T-helper 2 cell treated with Interferon-gamma antibody and Interleukin-4, amounts not matched to agents 5 μg/mL and 100 μg/mL, for 36 hours (primary cell): Measurements from ENCODE around the gene EPS8L3.
A peak's percentile ranks its signal among the peaks of the same experiment; 100 is the strongest.
"Not testable (repeated sequence)": the region's sequence is repeated elsewhere in the genome, so short reads cannot be mapped to it uniquely, and the experiment has no call there.

ENCODE experiments used
- DNase-seq: peaks from one replicate; pipeline ENCODE4 v3.0.0; 2021; ENCODE audit warnings: low spot score
- H3K27ac Mint-ChIP-seq: one replicate; pipeline ENCODE4 v1.8.0; 2021; ENCODE audit warnings: mild to moderate bottlenecking, mixed read lengths
- H3K27me3 Mint-ChIP-seq: one replicate; pipeline ENCODE4 v1.8.0; 2021; ENCODE audit warnings: low read depth, mixed read lengths
- H3K36me3 Mint-ChIP-seq: one replicate; pipeline ENCODE4 v1.8.0; 2021; ENCODE audit warnings: low read depth, mixed read lengths
- H3K4me1 Mint-ChIP-seq: one replicate; pipeline ENCODE4 v1.8.0; 2021; ENCODE audit warnings: low read depth, mixed read lengths
- H3K4me3 Mint-ChIP-seq: one replicate; pipeline ENCODE4 v1.8.0; 2022; ENCODE audit warnings: mild to moderate bottlenecking, moderate library complexity, mixed read lengths
- H3K9me3 Mint-ChIP-seq: one replicate; pipeline ENCODE4 v1.8.0; 2021; ENCODE audit warnings: mixed read lengths

The EPS8L3 gene

GRCh38 chr1:109801791-109802135, 38.0 kb upstream of the EPS8L3 start:
- no peak for DNase-seq
- H3K4me1 Mint-ChIP-seq = peaks cover 75% of the 10 kb centered on the region
- no peaks in the 10 kb centered on the region for H3K9me3 Mint-ChIP-seq
- peak overlapping the region; percentile 74 for H3K4me3 Mint-ChIP-seq
- peaks cover 6% of the 10 kb centered on the region for H3K36me3 Mint-ChIP-seq
- no peaks in the 10 kb centered on the region for H3K27me3 Mint-ChIP-seq
- peak overlapping the region; percentile 93 for H3K27ac Mint-ChIP-seq

DNA sequence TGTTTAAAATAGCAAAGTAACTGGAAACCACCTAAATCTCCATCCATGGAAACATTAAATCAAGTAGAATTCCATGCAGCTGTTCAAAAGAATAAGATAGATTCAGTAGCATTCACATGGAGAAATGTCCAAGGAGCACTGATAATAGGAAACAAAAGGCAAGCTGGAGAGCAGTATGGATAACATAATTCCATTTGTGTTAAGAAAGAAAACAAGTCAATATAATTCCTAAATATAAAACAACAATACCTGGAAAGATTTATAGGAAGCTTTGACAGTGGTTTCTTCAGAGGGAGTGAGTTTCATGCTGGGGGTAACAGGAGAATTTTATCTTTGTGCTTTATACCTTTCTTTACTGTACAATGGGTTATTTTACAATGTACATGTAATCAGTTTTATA, 36.6 kb upstream of the EPS8L3 start:
- DNase-seq = no peak
- Mint-ChIP-seq H3K4me3 (no peak overlapping the region), H3K27ac (peak overlapping the region; percentile 81), H3K36me3 (peaks cover 8% of the 10 kb centered on the region), H3K9me3 (no peaks in the 10 kb centered on the region), H3K4me1 (peaks cover 75% of the 10 kb centered on the region), H3K27me3 (no peaks in the 10 kb centered on the region)

GRCh38 chr1:109799445-109799844, 35.7 kb upstream of the EPS8L3 start:
- Mint-ChIP-seq H3K36me3 (peaks cover 8% of the 10 kb centered on the region), H3K9me3 (no peaks in the 10 kb centered on the region), H3K4me1 (peaks cover 76% of the 10 kb centered on the region), H3K27me3 (no peaks in the 10 kb centered on the region), H3K27ac (peak overlapping the region; percentile 83), H3K4me3 (peak overlapping the region; percentile 42)
- no peak for DNase-seq

GRCh38 chr1:109797303-109797595, 33.5 kb upstream of the EPS8L3 start:
- not testable (repeated sequence) for DNase-seq, H3K27me3 Mint-ChIP-seq, H3K9me3 Mint-ChIP-seq, H3K36me3 Mint-ChIP-seq
- Mint-ChIP-seq H3K27ac (peak overlapping the region; percentile 95), H3K4me3 (peak overlapping the region; percentile 53), H3K4me1 (peaks cover 67% of the 10 kb centered on the region)

- H3K4me3 Mint-ChIP-seq = peak overlapping the region; percentile 53
- DNase-seq = peak; percentile 24
- peaks cover 61% of the 10 kb centered on the region for H3K4me1 Mint-ChIP-seq
- peaks cover 8% of the 10 kb centered on the region for H3K36me3 Mint-ChIP-seq
- H3K9me3 Mint-ChIP-seq = no peaks in the 10 kb centered on the region
- H3K27ac Mint-ChIP-seq = peak overlapping the region; percentile 95
- H3K27me3 Mint-ChIP-seq = no peaks in the 10 kb centered on the region
Observed at GRCh38 chr1:109796484-109797302, 33.0 kb upstream of the EPS8L3 start.

GRCh38 chr1:109794319-109795132, 30.8 kb upstream of the EPS8L3 start:
- peaks cover 65% of the 10 kb centered on the region for H3K4me1 Mint-ChIP-seq
- no peaks in the 10 kb centered on the region for H3K9me3 Mint-ChIP-seq
- H3K36me3 Mint-ChIP-seq = peaks cover 5% of the 10 kb centered on the region
- H3K4me3 Mint-ChIP-seq = no peak overlapping the region
- H3K27ac Mint-ChIP-seq = peak overlapping the region; percentile 33
- no peaks in the 10 kb centered on the region for H3K27me3 Mint-ChIP-seq
- no peak for DNase-seq

DNA sequence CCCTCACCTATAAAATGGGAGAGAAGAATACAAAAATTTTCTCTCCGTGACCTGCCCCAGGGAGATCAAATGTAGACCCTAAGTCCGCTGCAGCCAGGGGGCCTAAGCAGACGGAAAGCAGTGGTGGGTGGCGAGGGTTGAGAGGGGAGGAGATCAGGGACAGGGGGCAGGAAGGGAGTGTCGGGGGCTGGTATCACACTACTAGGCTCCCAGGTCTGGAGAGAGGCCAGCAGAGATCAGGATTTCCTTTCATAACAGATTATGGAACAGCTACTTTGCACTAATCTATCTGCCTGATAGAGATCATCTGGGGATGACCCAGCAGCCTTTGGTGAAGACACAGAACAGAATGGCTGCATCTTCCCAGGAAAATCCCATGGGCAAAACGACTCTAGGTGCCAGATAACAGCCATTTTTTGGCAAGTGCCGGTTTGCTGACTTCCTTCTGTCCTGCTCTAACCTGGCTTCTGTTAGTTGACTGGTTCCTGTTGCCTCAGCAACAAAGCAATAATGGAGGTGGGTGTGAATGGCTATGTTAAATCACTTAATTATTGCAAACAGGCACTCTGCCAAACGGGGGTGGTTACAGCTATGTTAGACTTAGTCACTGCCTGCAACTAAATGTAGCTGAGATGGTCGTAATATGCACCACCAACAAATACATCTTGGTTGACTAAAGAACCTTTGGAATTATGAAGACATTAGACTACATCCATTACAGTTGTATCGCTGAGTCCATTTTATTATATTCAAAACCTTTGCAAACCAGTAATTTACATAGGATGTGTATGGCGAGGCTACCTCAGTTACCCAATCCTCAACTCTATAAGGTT, 30.0 kb upstream of the EPS8L3 start:
- Mint-ChIP-seq H3K36me3 (peaks cover 2% of the 10 kb centered on the region), H3K27ac (peak overlapping the region; percentile 34), H3K4me3 (no peak overlapping the region), H3K27me3 (no peaks in the 10 kb centered on the region), H3K4me1 (peaks cover 67% of the 10 kb centered on the region), H3K9me3 (no peaks in the 10 kb centered on the region)
- peak; percentile 29 for DNase-seq

GRCh38 chr1:109793089-109793485, 29.4 kb upstream of the EPS8L3 start:
- no peak overlapping the region for H3K4me3 Mint-ChIP-seq
- peak overlapping the region; percentile 34 for H3K27ac Mint-ChIP-seq
- H3K27me3 Mint-ChIP-seq = no peaks in the 10 kb centered on the region
- no peak for DNase-seq
- H3K36me3 Mint-ChIP-seq = peaks cover 2% of the 10 kb centered on the region
- no peaks in the 10 kb centered on the region for H3K9me3 Mint-ChIP-seq
- H3K4me1 Mint-ChIP-seq = peaks cover 66% of the 10 kb centered on the region

GRCh38 chr1:109792056-109792831, 28.5 kb upstream of the EPS8L3 start:
- Mint-ChIP-seq H3K4me3 (no peak overlapping the region), H3K27ac (peak overlapping the region; percentile 93), H3K27me3 (no peaks in the 10 kb centered on the region), H3K36me3 (peaks cover 2% of the 10 kb centered on the region), H3K9me3 (no peaks in the 10 kb centered on the region), H3K4me1 (peaks cover 57% of the 10 kb centered on the region)
- no peak for DNase-seq

- Mint-ChIP-seq H3K4me1 (peaks cover 56% of the 10 kb centered on the region), H3K27ac (peak overlapping the region; percentile 93), H3K27me3 (no peaks in the 10 kb centered on the region), H3K9me3 (no peaks in the 10 kb centered on the region), H3K4me3 (peak overlapping the region; percentile 29), H3K36me3 (peaks cover under 1% of the 10 kb centered on the region)
- DNase-seq = no peak
Observed at GRCh38 chr1:109791495-109792043, 27.8 kb upstream of the EPS8L3 start.

GRCh38 chr1:109790735-109791494, 27.2 kb upstream of the EPS8L3 start:
- H3K4me1 Mint-ChIP-seq = peaks cover 60% of the 10 kb centered on the region
- DNase-seq = peak; percentile 90

GRCh38 chr1:109790329-109790728, 26.6 kb upstream of the EPS8L3 start:
- peaks cover 58% of the 10 kb centered on the region for H3K4me1 Mint-ChIP-seq
- peak overlapping the region; percentile 12 for H3K4me3 Mint-ChIP-seq
- no peaks in the 10 kb centered on the region for H3K36me3 Mint-ChIP-seq
- H3K9me3 Mint-ChIP-seq = no peaks in the 10 kb centered on the region
- H3K27ac Mint-ChIP-seq = peak overlapping the region; percentile 93
- no peak for DNase-seq
- H3K27me3 Mint-ChIP-seq = no peaks in the 10 kb centered on the region

More at GRCh38 chr1:109790735-109791494, 27.2 kb upstream of the EPS8L3 start:
- Mint-ChIP-seq H3K27me3 (no peaks in the 10 kb centered on the region), H3K9me3 (no peaks in the 10 kb centered on the region), H3K36me3 (no peaks in the 10 kb centered on the region), H3K27ac (peak overlapping the region; percentile 93), H3K4me3 (peak overlapping the region; percentile 29)
